Stomach (tissue), 4 donors: ENCODE measurements around the gene RBM23.

Experiments
- CTCF ChIP-seq, 7 experiments: fragments of 450-650 bp in 4 of 7; fragments of 200-600 bp in 3 of 7; sonication (generic) in 3 of 7; IDR thresholded peaks; one replicate each; pipeline ENCODE4 v1.5.1; 2016 to 2019; ENCODE audit warnings: antibody characterized with exemption in 7 of 7, control low read depth in 2 of 7, mild to moderate bottlenecking in 1 of 7
- EP300 ChIP-seq: sonication (generic); formaldehyde crosslinking; IDR thresholded peaks from one replicate; pipeline ENCODE4 v1.6.1; 2017; ENCODE audit warnings: antibody characterized with exemption

DNA sequence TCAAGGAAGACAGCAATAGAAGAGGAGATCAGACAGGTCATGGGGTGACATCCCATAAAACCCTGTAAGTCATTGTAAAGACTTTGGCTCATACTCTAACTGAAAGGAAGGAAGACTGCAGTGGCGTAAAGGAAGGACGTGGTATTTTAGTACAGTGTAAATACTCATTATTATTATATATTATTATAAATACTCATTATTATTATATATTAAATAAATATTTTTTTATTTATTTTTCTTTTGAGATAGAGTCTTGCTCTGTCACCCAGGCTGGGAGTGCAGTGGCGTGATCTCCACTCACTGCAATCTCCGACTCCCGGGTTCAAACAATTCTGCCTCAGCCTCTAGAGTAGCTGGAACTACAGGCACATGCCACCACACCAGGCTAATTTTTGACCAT lies 62.5 kb downstream of the RBM23 start:
- TF ChIP-seq EP300: no peak
- no peak for TF ChIP-seq CTCF (IDR thresholded peaks at IDR 0.05)
